HCT116 (cell line): ENCODE measurements around the gene ZNF814. TPM values are rescaled to one million over a fixed set of nuclear protein-coding genes. Genes with fewer than 3 reads are reported as not detected.
A peak's percentile ranks its signal among the peaks of the same experiment; 100 is the strongest.
"Not testable (repeated sequence)": the region's sequence is repeated elsewhere in the genome, so short reads cannot be mapped to it uniquely, and the experiment has no call there.

ENCODE experiments used
- ATAC-seq: fragments of 200-7000 bp; cut with Tn5 transposase; 2 replicates; pipeline ENCODE4 v1.9.1; 2020; ENCODE audit warnings: mild to moderate bottlenecking, moderate library complexity
- BruUV-seq: library from RNA; stranded (reverse); fragments of 400-500 nt; replicated peaks from 2 replicates; lab custom pipeline; 2021; lab: Mats Ljungman, UMichigan
- CTCF ChIA-PET: fragments of 300-600 bp; sonication (Branson Sonifier 250); formaldehyde crosslinking; loops from one replicate; lab custom pipeline; 2021; ENCODE audit warnings: antibody characterized with exemption; lab: Charles Lee
- POLR2A ChIA-PET: fragments of 300-600, 350-600 bp; sonication (Branson Sonifier 250); formaldehyde crosslinking; loops from one replicate; lab custom pipeline; 2021; ENCODE audit warnings: antibody characterized with exemption; lab: Charles Lee
- RAD21 ChIA-PET, 2 experiments: fragments of 300-600 bp; sonication (Branson Sonifier 250); formaldehyde crosslinking; loops; one replicate each; lab custom pipeline; 2023; ENCODE audit warnings: low total read pairs in 2 of 2; ENCODE audit not compliant: uncharacterized antibody in 2 of 2, unreplicated experiment in 2 of 2, low non-redundant PET in 1 of 2; lab: Charles Lee
- DNase-seq: peaks from one replicate; pipeline ENCODE4 v3.0.0-alpha.2; 2010; ENCODE audit warnings: low read depth, low spot score
- H2AFZ ChIP-seq: fragments of 200-600 bp; shearing (Covaris generic), sonication (generic); 2 replicates; pipeline ENCODE4 v1.6.1; 2017; ENCODE audit warnings: low read depth, mixed run types, mixed read lengths, antibody characterized with exemption, low read length; ENCODE audit not compliant: poor library complexity, severe bottlenecking
- H3K27ac ChIP-seq: 2 replicates; pipeline ENCODE4 v1.5.1; 2012; ENCODE audit warnings: low read depth, low read length
- H3K27me3 ChIP-seq: fragments of 200-600 bp; sonication (generic); 2 replicates; pipeline ENCODE4 v1.6.1; 2016; ENCODE audit warnings: mixed run types, low read length, mixed read lengths; ENCODE audit not compliant: insufficient read depth
- H3K36me3 ChIP-seq, 2 experiments: fragments of 200-500 bp in 1 of 2; fragments of 200-600 bp in 1 of 2; sonication (Bioruptor generic) in 1 of 2; sonication (generic) in 1 of 2; 2 replicates each; pipeline versions ENCODE4 v1.5.1 to v1.6.1; 2014 to 2016; ENCODE audit warnings: low read length in 2 of 2, inconsistent platforms in 1 of 2, mixed read lengths in 1 of 2, mixed run types in 1 of 2; ENCODE audit not compliant: insufficient read depth in 2 of 2, control insufficient read depth in 1 of 2
- H3K4me1 ChIP-seq, 2 experiments: fragments of 200-600 bp in 1 of 2; sonication (generic) in 1 of 2; 2 replicates each; pipeline versions ENCODE4 v1.5.1 to v1.6.1; 2012 to 2017; ENCODE audit warnings: low read length in 2 of 2, inconsistent platforms in 1 of 2, mild to moderate bottlenecking in 1 of 2, mixed read lengths in 1 of 2, mixed run types in 1 of 2, moderate library complexity in 1 of 2; ENCODE audit not compliant: insufficient read depth in 2 of 2, control insufficient read depth in 1 of 2
- H3K4me2 ChIP-seq: fragments of 200-600 bp; sonication (generic); 2 replicates; pipeline ENCODE4 v1.6.1; 2017; ENCODE audit warnings: mixed run types, low read length, mixed read lengths
- H3K4me3 ChIP-seq, 2 experiments: fragments of 200-600 bp in 1 of 2; sonication (generic) in 1 of 2; replicated peaks in 1 of 2; 2 replicates each; pipeline ENCODE4 v1.5.1; 2011 to 2016; ENCODE audit warnings: low read length in 2 of 2, control low read depth in 1 of 2, low read depth in 1 of 2, mild to moderate bottlenecking in 1 of 2, mixed read lengths in 1 of 2, mixed run types in 1 of 2
- H3K79me2 ChIP-seq: fragments of 200-600 bp; sonication (generic); 2 replicates; pipeline ENCODE4 v1.6.1; 2017; ENCODE audit warnings: mild to moderate bottlenecking, mixed run types, low read length, moderate library complexity, mixed read lengths; ENCODE audit not compliant: insufficient read depth
- H3K9ac ChIP-seq: fragments of 200-600 bp; sonication (generic); 2 replicates; pipeline ENCODE4 v1.6.1; 2016; ENCODE audit warnings: low read length, mixed read lengths
- H3K9me2 ChIP-seq: fragments of 200-600 bp; sonication (generic), shearing (Covaris generic); 2 replicates; pipeline ENCODE4 v1.6.1; 2017; ENCODE audit warnings: mixed run types, mild to moderate bottlenecking, moderate library complexity; ENCODE audit not compliant: insufficient read depth
- H3K9me3 ChIP-seq, 2 experiments: fragments of 200-500 bp in 1 of 2; fragments of 200-600 bp in 1 of 2; sonication (Bioruptor generic) in 1 of 2; sonication (generic) in 1 of 2; 2 replicates each; pipeline ENCODE4 v1.6.1; 2014 to 2017; ENCODE audit warnings: low read length in 2 of 2, mixed read lengths in 2 of 2, inconsistent platforms in 1 of 2, low read depth in 1 of 2, mild to moderate bottlenecking in 1 of 2, mixed run types in 1 of 2, moderate library complexity in 1 of 2; ENCODE audit not compliant: control insufficient read depth in 1 of 2, insufficient read depth in 1 of 2
- H4K20me1 ChIP-seq: fragments of 200-600 bp; sonication (generic), shearing (Covaris generic); 2 replicates; pipeline ENCODE4 v1.6.1; 2017; ENCODE audit warnings: mixed run types, mild to moderate bottlenecking, moderate library complexity; ENCODE audit not compliant: insufficient read depth
- ZNF274 ChIP-seq: fragments of 200-500 bp; sonication (Bioruptor generic); IDR thresholded peaks from 2 replicates; pipeline ENCODE4 v1.6.1; 2014; ENCODE audit warnings: mild to moderate bottlenecking, low read depth, low read length, inconsistent platforms
- intact Hi-C: fragments of 100-400 bp; cut with micrococcal nuclease; formaldehyde crosslinking; loops from 2 replicates; pipeline ENCODE4 v1.10.0; 2022
- total RNA-seq: library from RNA; stranded (reverse); gene quantifications from one replicate; pipeline ENCODE4 v1.2.1, GENCODE V29; 2021; ENCODE audit not compliant: unreplicated experiment
- TF ChIP-seq, protein P1 (sequence below), 3 experiments: fragments of 200-600 bp in 1 of 3; sonication (generic) in 1 of 3; IDR thresholded peaks in 2 of 3; conservative IDR thresholded peaks in 1 of 3; 2 replicates each; pipeline ENCODE4 v1.5.1; 2012 to 2017; ENCODE audit warnings: low read depth in 2 of 3, low read length in 2 of 3, antibody characterized with exemption in 1 of 3, borderline replicate concordance in 1 of 3, control low read depth in 1 of 3, mild to moderate bottlenecking in 1 of 3, mixed read lengths in 1 of 3, mixed run types in 1 of 3, moderate library complexity in 1 of 3; ENCODE audit not compliant: insufficient read depth in 1 of 3

Gene ZNF814
- total RNA-seq, 1 experiment from 2014 or later = 2.5 TPM

GRCh38 chr19:57813919-57814504 lies 74.8 kb downstream of the ZNF814 start (continued):
- TF ChIP-seq, protein P1, sequence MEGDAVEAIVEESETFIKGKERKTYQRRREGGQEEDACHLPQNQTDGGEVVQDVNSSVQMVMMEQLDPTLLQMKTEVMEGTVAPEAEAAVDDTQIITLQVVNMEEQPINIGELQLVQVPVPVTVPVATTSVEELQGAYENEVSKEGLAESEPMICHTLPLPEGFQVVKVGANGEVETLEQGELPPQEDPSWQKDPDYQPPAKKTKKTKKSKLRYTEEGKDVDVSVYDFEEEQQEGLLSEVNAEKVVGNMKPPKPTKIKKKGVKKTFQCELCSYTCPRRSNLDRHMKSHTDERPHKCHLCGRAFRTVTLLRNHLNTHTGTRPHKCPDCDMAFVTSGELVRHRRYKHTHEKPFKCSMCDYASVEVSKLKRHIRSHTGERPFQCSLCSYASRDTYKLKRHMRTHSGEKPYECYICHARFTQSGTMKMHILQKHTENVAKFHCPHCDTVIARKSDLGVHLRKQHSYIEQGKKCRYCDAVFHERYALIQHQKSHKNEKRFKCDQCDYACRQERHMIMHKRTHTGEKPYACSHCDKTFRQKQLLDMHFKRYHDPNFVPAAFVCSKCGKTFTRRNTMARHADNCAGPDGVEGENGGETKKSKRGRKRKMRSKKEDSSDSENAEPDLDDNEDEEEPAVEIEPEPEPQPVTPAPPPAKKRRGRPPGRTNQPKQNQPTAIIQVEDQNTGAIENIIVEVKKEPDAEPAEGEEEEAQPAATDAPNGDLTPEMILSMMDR (IDR thresholded peaks at IDR 0.05 in 2 of 3, conservative IDR thresholded peaks at IDR 0.05 in 1 of 3; ENCODE audit: borderline replicate concordance in 1 of 3, insufficient read depth in 1 of 3, low read depth in 2 of 3, low read length in 2 of 3) = no peak
- no peak for TF ChIP-seq ZNF274
- TF ChIP-seq, all 23 proteins: peak for 0

- Histone ChIP-seq H3K4me2 (peak overlapping the region; percentile 81), H3K36me3 (peaks cover 3 to 20% of the 10 kb centered on the region in 2 experiments), H3K4me1 (peaks cover 0 to 12% of the 10 kb centered on the region in 2 experiments; a peak in 1 of 4 replicates), H3K4me3 (peak overlapping the region; percentile 97; a peak in 3 of 4 replicates), H3K79me2 (peaks cover 26% of the 10 kb centered on the region)
- DNase-seq, H4K20me1 ChIP-seq, RAD21 ChIA-PET, intact Hi-C loops, ATAC-seq, H3K27ac ChIP-seq, H3K9ac ChIP-seq, H3K9me2 ChIP-seq, H3K9me3 ChIP-seq, BruUV-seq, H2AFZ ChIP-seq, CTCF ChIA-PET, H3K27me3 ChIP-seq: not testable (repeated sequence)
- POLR2A ChIA-PET = interaction anchor here (1.5 kb wide), 1 partner anchor 44 kb away, joined by 3 read pairs; the partner anchor contains the start of gene ZNF586
Observed at GRCh38 chr19:57812975-57813820, 75.6 kb downstream of the ZNF814 start.
